Stimulated activated CD8-positive, alpha-beta memory T cell treated with anti-CD3 and anti-CD28 coated beads, Interleukin-15, amount 100 ng/mL, for 4 hours (primary cell): Measurements from ENCODE around the gene DUSP22.

Experiments
- DNase-seq, 2 donors: peaks; one replicate each; pipeline ENCODE4 v3.0.0-alpha.2; 2020; ENCODE audit warnings: low read depth in 2 of 2

DUSP22 gene

DNA sequence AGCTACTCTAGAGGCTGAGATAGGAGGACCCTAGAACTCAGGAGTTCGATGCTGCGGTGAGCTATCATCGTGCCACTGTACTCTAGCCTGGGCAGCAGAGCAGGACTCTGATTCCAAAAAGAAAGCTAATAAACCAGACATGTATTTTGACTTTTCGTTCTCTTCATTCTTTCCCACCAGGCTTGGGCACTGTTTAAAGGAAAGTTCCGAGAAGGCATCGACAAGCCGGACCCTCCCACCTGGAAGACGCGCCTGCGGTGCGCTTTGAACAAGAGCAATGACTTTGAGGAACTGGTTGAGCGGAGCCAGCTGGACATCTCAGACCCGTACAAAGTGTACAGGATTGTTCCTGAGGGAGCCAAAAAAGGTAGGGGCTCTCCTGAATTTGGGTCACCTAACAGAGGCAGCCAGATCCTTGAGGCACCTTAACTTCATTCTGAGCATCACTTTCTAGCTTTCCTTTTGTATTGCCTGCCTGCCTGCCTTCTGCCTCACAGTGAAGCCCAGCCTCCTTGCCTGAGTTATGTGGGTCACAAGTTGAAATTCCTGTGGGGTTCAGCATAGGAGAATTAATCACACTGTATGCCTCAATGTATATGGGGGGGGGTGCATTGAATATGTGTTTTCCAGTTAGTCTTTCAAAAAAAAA is 102.5 kb downstream of the DUSP22 start:
- DNase-seq, result no peak

- no peak for DNase-seq
These were observed 103.3 kb downstream of the DUSP22 start for GRCh38 chr6:395432-396125.

DNA sequence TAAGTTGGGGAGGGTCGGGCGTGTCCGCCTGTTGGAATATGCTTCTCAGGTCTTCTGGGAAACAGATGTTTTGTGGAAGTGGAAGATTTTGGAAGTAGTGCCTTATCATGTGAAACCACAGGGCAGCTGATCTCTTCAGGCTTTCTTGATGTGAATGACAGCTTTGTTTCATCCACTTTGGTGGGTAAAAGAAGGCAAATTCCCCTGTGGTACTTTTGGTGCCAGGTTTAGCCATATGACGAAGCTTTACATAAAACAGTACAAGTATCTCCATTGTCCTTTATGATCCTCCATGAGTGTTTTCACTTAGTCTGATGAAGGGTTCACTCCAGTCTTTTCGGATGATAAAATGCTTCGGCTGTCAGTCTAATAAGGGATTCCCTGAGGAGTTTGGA is 103.8 kb downstream of the DUSP22 start:
- DNase-seq, result no peak

GRCh38 chr6:397056-397455 is 104.8 kb downstream of the DUSP22 start:
- DNase-seq, result no peak

DNA sequence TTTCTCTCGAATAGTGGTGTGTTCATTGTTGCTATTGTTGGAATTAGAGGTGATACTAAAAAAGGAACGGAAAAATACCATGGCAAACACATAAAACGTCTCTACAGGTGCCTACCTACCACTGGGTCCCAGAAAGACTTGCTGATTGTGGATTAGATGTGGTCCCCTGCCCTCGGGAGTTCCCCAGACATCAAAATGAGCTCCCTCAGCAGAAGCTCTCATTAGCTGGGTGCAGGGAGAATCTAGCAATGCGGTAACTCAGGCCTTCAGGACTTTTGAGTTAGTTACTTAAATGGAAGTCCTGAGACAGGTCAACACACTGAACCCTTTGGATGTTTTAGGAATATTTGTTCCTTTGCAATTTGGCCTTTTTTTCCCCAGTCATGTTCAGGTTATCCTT is 105.3 kb downstream of the DUSP22 start:
- no peak for DNase-seq

DNA sequence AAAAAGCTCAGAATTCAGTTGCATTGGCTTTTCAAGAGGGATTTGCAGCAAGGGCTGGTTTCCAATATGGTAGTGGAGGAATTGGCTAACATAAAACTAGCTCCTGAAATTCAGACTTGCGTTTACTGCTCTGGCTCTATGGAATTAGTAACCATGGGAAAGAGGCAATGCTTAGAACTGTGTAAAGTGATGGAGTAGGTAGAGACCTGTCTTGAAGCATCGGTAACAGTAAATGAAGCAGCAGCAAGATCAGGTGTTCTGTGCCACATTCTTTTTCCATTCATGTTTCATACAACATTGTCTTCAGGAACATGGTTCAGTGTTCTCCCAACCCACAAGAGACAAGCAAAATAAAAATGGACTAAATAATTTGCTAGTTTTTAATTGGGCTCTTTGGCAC is 105.8 kb downstream of the DUSP22 start:
- no peak for DNase-seq

DNA sequence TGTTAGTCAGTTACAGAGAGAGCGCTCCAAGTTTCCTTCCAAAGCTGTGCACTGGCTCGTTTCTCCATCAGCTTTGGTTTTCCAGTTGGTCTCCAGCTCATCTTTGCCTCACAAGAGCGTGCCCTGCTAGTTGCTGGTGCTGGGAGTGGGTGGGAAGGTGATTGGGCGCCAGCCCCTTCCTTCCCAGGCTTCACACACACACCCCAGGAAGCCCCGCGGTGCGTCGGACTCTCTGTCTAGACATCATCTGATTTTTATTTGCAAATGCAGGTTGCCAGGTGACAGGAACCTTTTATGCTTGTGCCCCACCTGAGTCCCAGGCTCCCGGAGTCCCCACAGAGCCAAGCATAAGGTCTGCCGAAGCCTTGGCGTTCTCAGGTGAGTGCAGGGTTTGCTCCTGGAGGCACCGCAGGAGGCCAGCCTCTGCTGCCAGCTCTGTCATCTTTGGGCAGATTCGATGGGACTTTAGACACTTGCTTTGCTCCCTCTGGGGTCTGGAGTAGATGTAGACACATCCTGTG is 106.3 kb downstream of the DUSP22 start:
- DNase-seq, result no peak

- DNase-seq, result no peak
These were observed 107.7 kb downstream of the DUSP22 start for GRCh38 chr6:399785-400534.

DNA sequence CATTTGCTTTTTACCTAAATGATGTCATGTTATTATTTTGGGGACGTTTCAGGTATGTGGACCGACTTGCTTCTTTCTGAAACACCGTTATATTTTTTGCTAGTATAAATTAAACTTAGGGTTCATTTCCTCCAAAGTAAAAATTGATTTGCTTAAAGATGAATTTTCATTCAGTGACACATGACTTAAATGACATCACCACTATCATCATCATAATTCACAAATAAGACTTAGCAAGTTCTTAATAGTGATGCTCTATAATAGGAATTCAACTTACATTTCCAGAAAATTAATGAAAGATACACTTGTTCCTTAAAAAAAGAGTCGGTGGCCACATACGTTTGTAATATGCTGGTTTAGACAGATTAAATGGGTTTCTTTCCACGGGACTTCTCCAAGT is 108.5 kb downstream of the DUSP22 start:
- no peak for DNase-seq
